DMS 273 (cell line): ENCODE results near the gene LRRC19.

Experiments used
- DNase-seq: peaks from one replicate; lab custom pipeline; 2025; ENCODE audit not compliant: unreplicated experiment; lab: John Stamatoyannopoulos, UW

Gene LRRC19

GRCh38 chr9:26955921-26956859, 49.3 kb downstream of the LRRC19 start, which contains the start of gene IFT74:
Gene IFT74 (plus strand): TSS chr9:26956412. CDS start chr9:26961968, 5,556 bp downstream.
- peak; percentile 99 for DNase-seq

GRCh38 chr9:26955222-26955903, 50.1 kb downstream of the LRRC19 start:
- DNase-seq, result peak; percentile 19

- DNase-seq, result peak; percentile 12
Measured at GRCh38 chr9:26954050-26954508, 51.4 kb downstream of the LRRC19 start.

- no peak for DNase-seq
Measured at GRCh38 chr9:26951794-26952193, 53.7 kb downstream of the LRRC19 start.

GRCh38 chr9:26950521-26950920, 55.0 kb downstream of the LRRC19 start:
- no peak for DNase-seq

GRCh38 chr9:26949637-26950069, 55.8 kb downstream of the LRRC19 start:
- DNase-seq, result peak; percentile 5

GRCh38 chr9:26947736-26948135, 57.7 kb downstream of the LRRC19 start:
- peak; percentile 33 for DNase-seq

GRCh38 chr9:26946753-26947727, 58.4 kb downstream of the LRRC19 start, which contains the start of gene PLAA:
Gene PLAA (minus strand): TSS chr9:26947242. CDS start chr9:26947045, 197 bp downstream.
- peak; percentile 98 for DNase-seq

GRCh38 chr9:26945591-26945990, 59.9 kb downstream of the LRRC19 start:
- DNase-seq, result peak; percentile 22
